ENCODE data around the gene AK6.

The AK6 gene

DNA sequence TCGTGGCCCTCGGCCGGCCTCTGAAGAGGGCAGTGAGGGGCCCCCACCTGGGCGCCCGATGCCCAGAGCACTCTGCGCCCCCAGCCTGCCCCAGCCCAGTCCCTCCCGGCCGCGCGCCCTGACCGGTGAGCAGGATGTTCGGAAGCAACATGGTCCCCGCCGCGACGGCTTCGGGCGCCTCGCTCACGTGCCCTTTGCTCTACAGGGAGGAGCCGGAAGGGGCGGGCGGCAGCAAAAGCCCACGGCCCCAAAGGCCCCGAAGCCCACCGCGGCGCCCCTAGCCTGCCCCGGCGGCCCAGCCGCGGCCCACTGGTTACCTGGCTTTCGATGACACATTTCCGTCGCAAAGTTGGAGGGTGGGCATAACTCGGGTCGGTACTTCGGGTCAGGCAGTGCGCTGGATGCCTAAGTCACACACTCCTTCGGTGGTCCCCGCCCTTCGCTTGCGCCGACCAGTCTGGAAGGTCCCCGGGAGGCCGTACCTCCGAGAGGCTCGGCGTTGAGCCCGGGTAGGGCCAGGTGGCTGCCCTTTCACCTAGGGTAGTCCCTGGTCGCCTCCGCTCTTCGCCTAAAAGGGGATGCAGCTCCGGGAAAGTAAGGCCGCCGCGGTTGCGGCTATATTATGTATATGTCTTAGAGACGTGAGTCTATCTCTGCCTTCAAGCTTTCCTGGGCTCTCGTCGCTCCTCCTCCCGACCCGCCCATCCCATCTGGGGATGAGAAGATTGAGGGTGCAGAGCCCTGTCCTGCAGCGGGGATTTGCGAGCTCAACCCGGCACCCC, at the start of gene AK6, which contains the start of the genes RAD17 and TAF9:
Gene AK6, minus strand, starts transcription at position 181 of the 782 bp plus-strand sequence. Its CDS starts 30 bp downstream, at position 151.
Gene RAD17, plus strand, starts transcription at position 479 of the 782 bp plus-strand sequence. CDS start 2,391 bp downstream, outside the sequence.
Gene TAF9, minus strand, starts transcription at position 181 of the 782 bp plus-strand sequence. CDS start 3,783 bp downstream, outside the sequence.
- DNase-seq: peak; percentile 93 to 96 (median 94)

DNA sequence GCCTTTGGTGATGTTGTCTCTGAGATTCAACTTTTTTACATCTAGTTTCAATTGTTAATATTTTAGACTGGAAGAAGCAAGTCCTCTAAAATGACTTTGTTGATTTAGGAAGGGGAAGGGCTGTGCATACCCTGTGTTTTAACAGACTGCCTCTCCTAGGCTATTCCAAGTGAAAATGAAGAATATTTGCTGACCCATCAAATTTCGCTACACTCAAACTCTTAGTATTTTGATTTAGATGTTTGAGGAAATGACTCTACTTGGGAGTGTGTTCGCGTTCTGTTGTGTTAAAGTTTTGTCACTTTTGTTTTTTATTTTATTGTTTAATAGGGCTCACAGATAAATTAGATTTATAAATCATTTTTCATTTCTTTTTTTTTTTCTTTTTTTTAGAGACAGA, 49.2 kb upstream of the AK6 start:
- no peak for DNase-seq

DNA sequence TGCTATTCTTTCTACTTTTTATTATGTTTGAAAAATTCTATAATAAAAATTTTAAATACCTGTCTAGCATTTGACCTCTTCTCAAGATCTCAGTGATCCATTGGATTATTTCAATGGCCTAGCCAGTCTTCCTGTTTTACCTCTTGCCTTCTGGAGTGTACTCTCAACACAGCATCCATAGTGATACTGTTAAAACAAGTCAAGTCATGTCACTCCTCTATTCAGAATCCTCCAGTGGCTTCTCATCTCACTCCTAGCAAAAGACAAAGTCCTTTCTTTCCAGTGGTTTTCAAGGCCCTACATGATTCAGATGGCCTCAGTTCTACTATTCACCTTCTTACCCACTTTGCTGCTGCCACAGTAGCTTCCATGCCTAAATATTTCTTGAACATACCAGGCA, 47.4 kb upstream of the AK6 start:
- no peak for DNase-seq

DNA sequence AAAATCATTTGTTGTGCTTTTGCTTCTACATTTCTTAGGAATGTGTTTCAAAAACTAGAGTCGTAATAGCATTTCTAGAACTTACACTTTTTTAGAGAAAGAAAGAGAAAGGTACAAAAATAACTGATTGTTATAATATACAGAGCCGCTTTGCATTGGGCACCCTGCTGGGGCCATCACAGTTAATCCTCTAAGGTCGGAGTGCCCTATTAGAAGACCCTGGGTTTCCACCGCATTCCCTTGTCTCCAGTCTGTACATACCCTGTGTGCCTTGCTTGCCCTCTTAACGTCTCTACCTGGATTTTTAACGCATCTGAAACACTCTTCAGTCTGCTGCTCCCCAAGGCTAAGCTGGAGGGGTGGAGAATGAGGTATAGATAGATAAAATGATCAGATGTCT, 46.9 kb upstream of the AK6 start:
- no peak for DNase-seq

DNA sequence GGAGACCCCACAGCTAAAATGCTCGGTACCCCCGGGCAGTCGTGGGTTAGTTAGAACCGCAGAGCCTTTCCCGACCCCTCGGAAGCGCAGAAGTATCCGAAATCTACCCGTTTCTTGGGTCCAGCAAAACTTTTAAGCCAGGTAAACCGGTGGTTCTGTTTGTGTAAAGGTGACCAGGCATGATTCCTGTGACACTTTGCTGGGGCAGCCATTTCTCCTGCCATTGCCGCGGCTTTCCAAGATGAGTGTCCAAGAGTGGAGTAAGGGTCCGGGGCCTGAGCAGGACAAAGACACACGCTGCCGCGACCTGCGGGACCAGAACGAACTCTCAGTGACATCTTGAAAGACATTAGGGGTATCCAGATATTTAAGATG, 46.3 kb upstream of the AK6 start:
- DNase-seq: no peak

GRCh38 chr5:69414885-69415583, 45.7 kb upstream of the AK6 start, which contains the start of gene MARVELD2:
TSS of gene MARVELD2 (plus strand) at chr5:69415116. CDS start at chr5:69419386, 4,270 bp downstream.
- DNase-seq: peak; percentile 69 to 88 (median 69)

GRCh38 chr5:69404659-69405330, 35.5 kb upstream of the AK6 start:
- DNase-seq: no peak

- DNase-seq: no peak
Observed at GRCh38 chr5:69378376-69378775, 9.1 kb upstream of the AK6 start.

- DNase-seq: no peak
Observed at GRCh38 chr5:69374911-69375446, 5.7 kb upstream of the AK6 start.

DNA sequence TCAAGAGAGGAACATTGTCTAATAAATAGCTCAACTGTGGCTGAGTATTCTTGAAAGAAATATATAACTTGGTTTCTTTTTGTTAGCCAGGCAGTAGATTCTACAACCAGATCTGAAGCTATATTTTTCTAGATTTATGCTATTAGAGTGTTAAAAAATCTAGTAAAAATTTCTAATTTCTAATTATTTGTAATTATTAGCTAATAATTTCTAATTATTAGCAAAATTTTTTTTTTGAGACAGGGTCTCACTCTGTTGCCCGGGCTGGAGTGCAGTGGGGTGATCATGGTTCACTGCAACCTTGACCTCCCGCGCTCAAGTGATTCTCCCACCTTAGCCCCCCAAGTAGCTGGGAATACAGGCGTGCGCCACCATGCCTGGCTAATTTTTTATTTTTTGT, 3.1 kb upstream of the AK6 start:
- no peak for DNase-seq

DNA sequence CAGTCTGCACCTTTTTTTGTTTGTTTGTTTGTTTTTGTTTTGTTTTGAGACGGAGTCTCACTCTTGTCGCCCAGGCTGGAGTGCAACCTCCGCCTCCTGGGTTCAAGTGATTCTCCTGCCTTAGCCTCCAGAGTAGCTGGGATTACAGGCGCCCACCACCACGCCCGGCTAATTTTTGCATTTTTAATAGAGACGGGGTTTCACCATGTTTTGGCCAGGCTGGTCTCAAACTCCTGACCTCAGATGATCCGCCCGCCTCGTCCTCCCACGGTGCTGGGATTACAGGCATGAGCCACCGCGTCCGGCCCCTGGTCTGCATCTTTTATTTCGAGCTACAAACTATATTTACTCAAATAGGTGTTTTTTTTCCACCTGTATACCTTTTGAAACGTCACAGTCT, 1.0 kb upstream of the AK6 start:
- peak in 2 of 3 donors; percentile 13 to 19 for DNase-seq

GRCh38 chr5:69368458-69369339, 621 bp downstream of the AK6 start:
- DNase-seq: peak in 2 of 3 donors; percentile 32 to 36

- peak in 1 of 3 donors; percentile 11 for DNase-seq
Observed at GRCh38 chr5:69367697-69368279, 1.5 kb downstream of the AK6 start.

GRCh38 chr5:69364850-69365249, 4.5 kb downstream of the AK6 start:
- DNase-seq: no peak

DNA sequence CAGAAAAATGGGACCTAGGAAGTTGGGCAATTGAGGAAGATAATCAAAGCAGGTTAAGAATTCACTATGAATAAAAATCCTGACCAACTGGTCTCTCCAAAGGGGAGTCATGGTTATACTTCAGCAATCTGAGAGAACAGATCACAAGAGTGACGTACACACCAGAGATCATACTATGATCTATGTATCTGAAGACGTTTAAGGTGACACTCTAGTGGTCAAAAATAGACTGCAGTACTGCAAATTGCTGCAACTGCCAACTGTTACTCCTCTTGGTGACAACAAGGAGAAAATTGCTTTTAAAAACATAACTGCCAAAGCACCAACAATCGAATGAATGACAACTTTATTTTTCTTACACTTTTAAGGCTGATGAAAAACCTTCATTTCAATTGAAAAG, 4.9 kb downstream of the AK6 start:
- peak; percentile 3 to 40 (median 39) for DNase-seq

DNA sequence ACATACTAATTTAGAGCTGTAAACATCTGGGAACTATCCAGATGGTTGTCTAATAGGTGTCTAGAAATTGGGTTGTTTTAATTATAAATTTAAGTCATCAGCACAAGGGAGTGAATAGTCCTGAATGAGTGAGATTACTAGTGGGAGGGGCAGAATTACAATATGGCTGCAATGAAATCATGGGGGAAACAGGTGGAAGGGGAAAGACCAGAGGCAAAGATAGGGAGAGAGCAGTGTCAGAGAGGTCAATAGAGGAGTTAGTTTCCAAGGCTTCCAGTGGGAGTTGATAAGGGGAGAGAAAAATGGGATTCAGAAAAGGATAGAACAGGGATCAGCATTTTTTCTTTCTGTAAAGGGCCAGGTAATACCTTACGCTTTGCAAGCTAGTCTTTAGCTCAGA, 8.9 kb downstream of the AK6 start:
- no peak for DNase-seq

DNA sequence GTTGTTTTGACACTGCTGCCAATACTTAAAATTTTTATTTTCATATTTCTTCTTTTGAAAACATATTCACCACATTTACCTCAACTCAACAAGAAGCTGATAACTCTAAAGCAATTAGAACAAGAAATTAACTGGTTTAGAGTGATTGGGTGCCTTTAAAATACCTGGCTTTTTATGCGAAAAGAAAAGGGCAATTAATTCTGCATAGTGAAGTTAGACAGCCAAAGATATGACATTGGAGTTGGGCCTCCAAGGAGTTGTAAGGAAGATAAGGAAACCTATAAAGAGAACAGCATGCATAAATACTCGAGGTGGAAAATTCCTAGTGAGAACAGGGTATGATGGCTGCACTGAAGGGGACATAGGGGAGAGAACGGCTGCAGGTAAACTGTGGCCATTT, 9.6 kb downstream of the AK6 start:
- no peak for DNase-seq

- no peak for DNase-seq
Observed at GRCh38 chr5:69350664-69351063, 18.7 kb downstream of the AK6 start.

DNA sequence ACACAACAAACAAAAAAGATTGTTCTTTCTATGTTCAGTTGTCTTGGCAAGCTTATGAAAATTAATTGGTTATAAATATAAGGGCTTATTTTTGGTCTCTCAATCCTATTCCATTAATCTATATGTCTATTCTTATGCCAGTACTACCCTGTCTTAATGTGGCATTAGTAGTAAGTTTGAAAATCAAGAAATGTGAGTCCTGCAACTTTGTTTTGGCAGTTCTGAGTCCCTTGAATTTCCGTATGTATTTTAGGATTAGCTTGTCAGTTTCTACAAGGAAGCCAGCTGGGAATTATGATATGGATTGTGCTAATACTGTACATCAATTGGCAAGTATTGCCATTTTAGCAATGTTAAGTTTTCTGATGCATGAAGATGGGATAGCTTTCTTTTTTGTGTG, 26.2 kb downstream of the AK6 start:
- no peak for DNase-seq

- no peak for DNase-seq
Observed at GRCh38 chr5:69341520-69342161, 27.7 kb downstream of the AK6 start.

GRCh38 chr5:69335341-69335935, 33.9 kb downstream of the AK6 start:
- peak in 2 of 3 donors; percentile 32 to 52 for DNase-seq

All from suppressor macrophage treated with lipopolysaccharide for 1 hour (primary cell).